WTC11 (cell line): ENCODE data around the gene HLA-E. TPM values are rescaled to one million over a fixed set of nuclear protein-coding genes. Genes with fewer than 3 reads are reported as not detected.
"Not testable (repeated sequence)": the region's sequence is repeated elsewhere in the genome, so short reads cannot be mapped to it uniquely, and the experiment has no call there.

Source experiments
- ATAC-seq: fragments of 200-7000 bp; cut with Tn5 transposase; 2 replicates; pipeline ENCODE4 v1.10.0; 2021; ENCODE audit warnings: mild to moderate bottlenecking, moderate library complexity
- CTCF ChIA-PET: fragments of 300-600 bp; sonication (Branson Sonifier 250); formaldehyde crosslinking; loops from one replicate; lab custom pipeline; 2021; ENCODE audit warnings: antibody characterized with exemption; lab: Charles Lee
- POLR2A ChIA-PET: fragments of 350-600 bp; sonication (Branson Sonifier 250); formaldehyde crosslinking; loops from one replicate; lab custom pipeline; 2021; ENCODE audit warnings: antibody characterized with exemption; lab: Charles Lee
- DNase-seq: peaks from one replicate; pipeline ENCODE4 v3.0.0; 2021; ENCODE audit warnings: low spot score
- H3K27ac Mint-ChIP-seq: 2 replicates; pipeline ENCODE4 v1.8.0; 2021; ENCODE audit warnings: mixed read lengths
- H3K27me3 Mint-ChIP-seq: 2 replicates; pipeline ENCODE4 v1.8.0; 2021; ENCODE audit warnings: low read depth, mild to moderate bottlenecking, moderate library complexity, mixed read lengths
- H3K36me3 Mint-ChIP-seq: 2 replicates; pipeline ENCODE4 v1.8.0; 2021; ENCODE audit warnings: mixed read lengths
- H3K4me1 Mint-ChIP-seq: 2 replicates; pipeline ENCODE4 v1.8.0; 2022; ENCODE audit warnings: mixed read lengths
- H3K4me3 Mint-ChIP-seq: 2 replicates; pipeline ENCODE4 v1.8.0; 2021; ENCODE audit warnings: mild to moderate bottlenecking, moderate library complexity, mixed read lengths
- H3K9me3 Mint-ChIP-seq: 2 replicates; pipeline ENCODE4 v1.8.0; 2021; ENCODE audit warnings: mixed read lengths
- ATF1 ChIP-seq: sonication (generic); formaldehyde crosslinking; IDR thresholded peaks from 2 replicates; pipeline ENCODE4 v1.8.1; 2023; ENCODE audit warnings: mild to moderate bottlenecking, moderate library complexity, missing genetic modification reagents
- CREB1 ChIP-seq: sonication (generic); formaldehyde crosslinking; IDR thresholded peaks from 2 replicates; pipeline ENCODE4 v1.8.0; 2023; ENCODE audit warnings: mild to moderate bottlenecking, missing genetic modification reagents
- FOXP1 ChIP-seq: sonication (generic); formaldehyde crosslinking; IDR thresholded peaks from 2 replicates; pipeline ENCODE4 v1.8.0; 2022; ENCODE audit warnings: missing genetic modification reagents, mild to moderate bottlenecking, moderate library complexity, borderline replicate concordance
- HMGA2 ChIP-seq: fragments of 250-450 bp; sonication (Bioruptor Pico); IDR thresholded peaks from 2 replicates; pipeline ENCODE4 v1.4.0; 2021; ENCODE audit warnings: mild to moderate bottlenecking, moderate library complexity
- MYBL2 ChIP-seq: sonication (generic); formaldehyde crosslinking; IDR thresholded peaks from 2 replicates; pipeline ENCODE4 v1.8.1; 2023; ENCODE audit warnings: mild to moderate bottlenecking, moderate library complexity, missing genetic modification reagents
- NFATC4 ChIP-seq: fragments of 250-450 bp; sonication (Bioruptor Pico); IDR thresholded peaks from 2 replicates; pipeline ENCODE4 v1.9.0; 2021; ENCODE audit warnings: mild to moderate bottlenecking
- NFE2L1 ChIP-seq: sonication (generic); formaldehyde crosslinking; IDR thresholded peaks from 2 replicates; pipeline ENCODE4 v1.8.1; 2023; ENCODE audit warnings: missing genetic modification reagents
- NFYB ChIP-seq: sonication (generic); formaldehyde crosslinking; conservative IDR thresholded peaks from 2 replicates; pipeline ENCODE4 v1.8.0; 2022; ENCODE audit warnings: low read depth, missing genetic modification reagents
- OVOL2 ChIP-seq: fragments of 250-450 bp; sonication (Bioruptor Pico); IDR thresholded peaks from 2 replicates; pipeline ENCODE4 v1.9.0; 2021; ENCODE audit warnings: mild to moderate bottlenecking, borderline replicate concordance
- SOX15 ChIP-seq: fragments of 250-450 bp; sonication (Bioruptor Pico); IDR thresholded peaks from 2 replicates; pipeline ENCODE4 v1.9.0; 2021; ENCODE audit warnings: mild to moderate bottlenecking
- TP53 ChIP-seq: sonication (generic); formaldehyde crosslinking; IDR thresholded peaks from 2 replicates; pipeline ENCODE4 v1.8.1; 2023; ENCODE audit warnings: mild to moderate bottlenecking, missing genetic modification reagents
- ZNF219 ChIP-seq: sonication (generic); formaldehyde crosslinking; IDR thresholded peaks from 2 replicates; pipeline ENCODE4 v1.8.0; 2023; ENCODE audit warnings: missing genetic modification reagents, mild to moderate bottlenecking, borderline replicate concordance
- ZNF232 ChIP-seq: sonication (generic); formaldehyde crosslinking; IDR thresholded peaks from 2 replicates; pipeline ENCODE4 v1.8.0; 2022; ENCODE audit warnings: mild to moderate bottlenecking, missing genetic modification reagents
- ZNF263 ChIP-seq: sonication (generic); formaldehyde crosslinking; IDR thresholded peaks from 2 replicates; pipeline ENCODE4 v1.8.1; 2022; ENCODE audit warnings: low read depth, mild to moderate bottlenecking, moderate library complexity, missing genetic modification reagents
- total RNA-seq: library from RNA; stranded (reverse); gene quantifications from 3 replicates; pipeline ENCODE4 v1.2.3, GENCODE V29; 2021
- TF ChIP-seq, protein P1 (sequence below): fragments of 250-450 bp; sonication (Bioruptor Pico); IDR thresholded peaks from 2 replicates; pipeline ENCODE4 v1.8.0; 2021; ENCODE audit warnings: mild to moderate bottlenecking
- TF ChIP-seq, protein P2 (sequence below): sonication (generic); formaldehyde crosslinking; conservative IDR thresholded peaks from 2 replicates; pipeline ENCODE4 v1.8.1; 2023; ENCODE audit warnings: mild to moderate bottlenecking, low read depth, missing genetic modification reagents, moderate library complexity
- TF ChIP-seq, protein P3 (sequence below): sonication (generic); formaldehyde crosslinking; IDR thresholded peaks from 2 replicates; pipeline ENCODE4 v1.8.1; 2023; ENCODE audit warnings: mild to moderate bottlenecking, missing genetic modification reagents, moderate library complexity
- TF ChIP-seq, protein P4 (sequence below): sonication (generic); formaldehyde crosslinking; IDR thresholded peaks from 2 replicates; pipeline ENCODE4 v1.8.0; 2023; ENCODE audit warnings: missing genetic modification reagents, mild to moderate bottlenecking, borderline replicate concordance
- TF ChIP-seq, protein P5 (sequence below): sonication (generic); formaldehyde crosslinking; IDR thresholded peaks from 2 replicates; pipeline ENCODE4 v1.8.0; 2022; ENCODE audit warnings: mild to moderate bottlenecking, missing genetic modification reagents
- TF ChIP-seq, protein P6 (sequence below): sonication (generic); formaldehyde crosslinking; IDR thresholded peaks from 2 replicates; pipeline ENCODE4 v1.8.0; 2022; ENCODE audit warnings: mild to moderate bottlenecking, missing genetic modification reagents

The HLA-E gene
- total RNA-seq, 1 experiment from 2014 or later = 44.7 TPM

DNA sequence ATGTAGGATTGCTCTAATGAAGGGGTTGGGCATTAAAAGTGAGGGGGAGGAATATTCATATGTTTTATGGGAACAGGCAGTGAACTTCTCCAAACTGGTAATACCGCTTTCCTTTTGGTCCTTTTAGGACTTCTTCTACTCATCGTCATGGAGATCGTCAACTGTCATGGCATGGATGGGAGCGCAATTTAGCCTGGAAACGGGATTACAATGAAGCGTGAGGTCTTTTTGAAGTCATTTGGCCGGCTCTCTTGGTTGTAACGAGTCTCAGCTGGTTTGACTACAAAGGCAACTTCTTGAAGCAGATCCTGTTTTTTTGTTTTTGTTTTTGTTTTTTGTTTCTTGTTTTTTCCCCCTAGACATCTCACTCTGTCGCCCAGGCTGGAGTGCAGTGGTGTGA lies 1.4 kb upstream of the HLA-E start:
- peaks cover 26% of the 10 kb centered on the region for H3K36me3 Mint-ChIP-seq
- H3K4me1 Mint-ChIP-seq = peaks cover 8% of the 10 kb centered on the region
- DNase-seq = no peak
- TF ChIP-seq CREB1 (CRISPR knock-in tag) (no peak), TP53 (CRISPR knock-in tag) (no peak), ZNF219 (no peak), ZNF232 (CRISPR knock-in tag) (no peak), OVOL2 (CRISPR knock-in tag) (no peak), SOX15 (no peak), NFATC4 (CRISPR knock-in tag) (no peak), NFYB (CRISPR knock-in tag) (no peak), FOXP1 (CRISPR knock-in tag) (no peak), ATF1 (CRISPR knock-in tag) (no peak), NFE2L1 (no peak), ZNF263 (no peak)
- TF ChIP-seq, protein P1, sequence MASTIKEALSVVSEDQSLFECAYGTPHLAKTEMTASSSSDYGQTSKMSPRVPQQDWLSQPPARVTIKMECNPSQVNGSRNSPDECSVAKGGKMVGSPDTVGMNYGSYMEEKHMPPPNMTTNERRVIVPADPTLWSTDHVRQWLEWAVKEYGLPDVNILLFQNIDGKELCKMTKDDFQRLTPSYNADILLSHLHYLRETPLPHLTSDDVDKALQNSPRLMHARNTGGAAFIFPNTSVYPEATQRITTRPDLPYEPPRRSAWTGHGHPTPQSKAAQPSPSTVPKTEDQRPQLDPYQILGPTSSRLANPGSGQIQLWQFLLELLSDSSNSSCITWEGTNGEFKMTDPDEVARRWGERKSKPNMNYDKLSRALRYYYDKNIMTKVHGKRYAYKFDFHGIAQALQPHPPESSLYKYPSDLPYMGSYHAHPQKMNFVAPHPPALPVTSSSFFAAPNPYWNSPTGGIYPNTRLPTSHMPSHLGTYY (CRISPR knock-in tag) = no peak
- TF ChIP-seq, protein P2, sequence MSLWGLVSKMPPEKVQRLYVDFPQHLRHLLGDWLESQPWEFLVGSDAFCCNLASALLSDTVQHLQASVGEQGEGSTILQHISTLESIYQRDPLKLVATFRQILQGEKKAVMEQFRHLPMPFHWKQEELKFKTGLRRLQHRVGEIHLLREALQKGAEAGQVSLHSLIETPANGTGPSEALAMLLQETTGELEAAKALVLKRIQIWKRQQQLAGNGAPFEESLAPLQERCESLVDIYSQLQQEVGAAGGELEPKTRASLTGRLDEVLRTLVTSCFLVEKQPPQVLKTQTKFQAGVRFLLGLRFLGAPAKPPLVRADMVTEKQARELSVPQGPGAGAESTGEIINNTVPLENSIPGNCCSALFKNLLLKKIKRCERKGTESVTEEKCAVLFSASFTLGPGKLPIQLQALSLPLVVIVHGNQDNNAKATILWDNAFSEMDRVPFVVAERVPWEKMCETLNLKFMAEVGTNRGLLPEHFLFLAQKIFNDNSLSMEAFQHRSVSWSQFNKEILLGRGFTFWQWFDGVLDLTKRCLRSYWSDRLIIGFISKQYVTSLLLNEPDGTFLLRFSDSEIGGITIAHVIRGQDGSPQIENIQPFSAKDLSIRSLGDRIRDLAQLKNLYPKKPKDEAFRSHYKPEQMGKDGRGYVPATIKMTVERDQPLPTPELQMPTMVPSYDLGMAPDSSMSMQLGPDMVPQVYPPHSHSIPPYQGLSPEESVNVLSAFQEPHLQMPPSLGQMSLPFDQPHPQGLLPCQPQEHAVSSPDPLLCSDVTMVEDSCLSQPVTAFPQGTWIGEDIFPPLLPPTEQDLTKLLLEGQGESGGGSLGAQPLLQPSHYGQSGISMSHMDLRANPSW (CRISPR knock-in tag) = no peak
- TF ChIP-seq, protein P3, sequence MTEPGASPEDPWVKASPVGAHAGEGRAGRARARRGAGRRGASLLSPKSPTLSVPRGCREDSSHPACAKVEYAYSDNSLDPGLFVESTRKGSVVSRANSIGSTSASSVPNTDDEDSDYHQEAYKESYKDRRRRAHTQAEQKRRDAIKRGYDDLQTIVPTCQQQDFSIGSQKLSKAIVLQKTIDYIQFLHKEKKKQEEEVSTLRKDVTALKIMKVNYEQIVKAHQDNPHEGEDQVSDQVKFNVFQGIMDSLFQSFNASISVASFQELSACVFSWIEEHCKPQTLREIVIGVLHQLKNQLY (CRISPR knock-in tag) = no peak
- H3K4me3 Mint-ChIP-seq = no peak overlapping the region
- no peaks in the 10 kb centered on the region for H3K9me3 Mint-ChIP-seq
- 0 out of 2 replicates have a peak overlapping the region, but pooled peaks have one; percentile 1 for H3K27ac Mint-ChIP-seq
- CTCF ChIA-PET = interaction anchor here (0.7 to 9.3 kb wide), 2 partner anchors 56 to 443 kb away, joined by 3 to 212 read pairs; no protein-coding TSS in a partner anchor
- no peak for ATAC-seq
- H3K27me3 Mint-ChIP-seq = peaks cover 12% of the 10 kb centered on the region
- POLR2A ChIA-PET = no interaction called here

DNA sequence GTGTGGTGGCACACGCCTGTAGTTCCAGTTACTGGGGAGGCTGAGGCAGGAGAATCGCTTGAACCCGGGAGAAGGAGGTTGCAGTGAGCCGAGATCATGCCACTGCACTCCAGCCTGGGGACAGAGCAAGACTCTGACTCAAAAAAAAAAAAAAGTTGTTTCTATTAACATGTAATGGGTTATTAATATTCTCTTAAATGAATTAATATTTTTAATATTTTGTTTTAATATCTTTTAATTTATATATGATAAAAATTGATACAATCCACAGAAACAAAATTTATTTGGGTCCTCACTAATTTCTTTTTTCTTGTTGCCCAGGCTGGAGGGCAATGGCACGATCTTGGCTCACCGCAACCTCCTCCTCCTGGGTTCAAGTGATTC lies 620 bp upstream of the HLA-E start:
- CTCF ChIA-PET = not testable (repeated sequence)
- peak overlapping the region; percentile 86 for H3K4me3 Mint-ChIP-seq

DNA sequence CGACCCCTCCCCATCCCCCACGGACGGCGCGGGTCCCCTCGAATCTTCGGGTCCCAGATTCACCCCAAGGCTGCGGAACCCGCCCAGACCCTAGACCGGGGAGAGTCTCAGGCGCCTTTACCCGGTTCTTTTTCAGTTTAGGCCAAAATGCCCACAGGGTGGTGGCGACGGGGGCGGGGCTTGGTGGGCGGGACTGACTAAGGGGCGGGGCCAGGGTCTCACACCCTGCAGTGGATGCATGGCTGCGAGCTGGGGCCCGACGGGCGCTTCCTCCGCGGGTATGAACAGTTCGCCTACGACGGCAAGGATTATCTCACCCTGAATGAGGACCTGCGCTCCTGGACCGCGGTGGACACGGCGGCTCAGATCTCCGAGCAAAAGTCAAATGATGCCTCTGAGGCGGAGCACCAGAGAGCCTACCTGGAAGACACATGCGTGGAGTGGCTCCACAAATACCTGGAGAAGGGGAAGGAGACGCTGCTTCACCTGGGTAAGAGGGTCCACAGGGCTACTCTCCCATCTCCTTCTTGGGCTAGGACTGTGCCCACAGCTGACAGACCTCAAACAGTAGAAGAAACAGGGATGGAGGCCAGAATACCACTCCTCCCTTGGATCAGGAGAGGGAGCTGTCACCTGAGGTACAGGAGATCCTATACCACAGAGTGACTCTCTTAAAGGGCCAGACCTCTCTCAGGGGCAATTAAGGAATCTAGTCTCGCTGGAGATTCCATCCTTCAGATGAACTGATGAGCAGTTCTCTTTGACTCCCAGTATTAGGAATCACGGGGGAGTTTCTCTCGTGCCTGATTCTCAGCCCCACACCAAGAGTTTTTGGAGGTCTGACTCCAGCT lies 942 bp downstream of the HLA-E start:
- Mint-ChIP-seq H3K27me3 (peaks cover 5% of the 10 kb centered on the region), H3K4me1 (peaks cover 8% of the 10 kb centered on the region), H3K27ac (peak overlapping the region; percentile 43; the same call in 1 of the 2 replicates), H3K9me3 (no peaks in the 10 kb centered on the region), H3K36me3 (peaks cover 26% of the 10 kb centered on the region), H3K4me3 (peak overlapping the region; percentile 86)
- ATAC-seq (peak; percentile 65), DNase-seq (peak; percentile 77)
- ChIA-PET CTCF (interaction anchor here (1.0 to 2.0 kb wide), 8 partner anchors 8 to 164 kb away, joined by 3 to 13 read pairs (median 8); partner anchors contain the start of genes ABCF1 and TRIM39), POLR2A (interaction anchor here (1.2 kb wide), 1 partner anchor 51 kb away, joined by 3 read pairs; no protein-coding TSS in a partner anchor)
- TF ChIP-seq, protein P4, sequence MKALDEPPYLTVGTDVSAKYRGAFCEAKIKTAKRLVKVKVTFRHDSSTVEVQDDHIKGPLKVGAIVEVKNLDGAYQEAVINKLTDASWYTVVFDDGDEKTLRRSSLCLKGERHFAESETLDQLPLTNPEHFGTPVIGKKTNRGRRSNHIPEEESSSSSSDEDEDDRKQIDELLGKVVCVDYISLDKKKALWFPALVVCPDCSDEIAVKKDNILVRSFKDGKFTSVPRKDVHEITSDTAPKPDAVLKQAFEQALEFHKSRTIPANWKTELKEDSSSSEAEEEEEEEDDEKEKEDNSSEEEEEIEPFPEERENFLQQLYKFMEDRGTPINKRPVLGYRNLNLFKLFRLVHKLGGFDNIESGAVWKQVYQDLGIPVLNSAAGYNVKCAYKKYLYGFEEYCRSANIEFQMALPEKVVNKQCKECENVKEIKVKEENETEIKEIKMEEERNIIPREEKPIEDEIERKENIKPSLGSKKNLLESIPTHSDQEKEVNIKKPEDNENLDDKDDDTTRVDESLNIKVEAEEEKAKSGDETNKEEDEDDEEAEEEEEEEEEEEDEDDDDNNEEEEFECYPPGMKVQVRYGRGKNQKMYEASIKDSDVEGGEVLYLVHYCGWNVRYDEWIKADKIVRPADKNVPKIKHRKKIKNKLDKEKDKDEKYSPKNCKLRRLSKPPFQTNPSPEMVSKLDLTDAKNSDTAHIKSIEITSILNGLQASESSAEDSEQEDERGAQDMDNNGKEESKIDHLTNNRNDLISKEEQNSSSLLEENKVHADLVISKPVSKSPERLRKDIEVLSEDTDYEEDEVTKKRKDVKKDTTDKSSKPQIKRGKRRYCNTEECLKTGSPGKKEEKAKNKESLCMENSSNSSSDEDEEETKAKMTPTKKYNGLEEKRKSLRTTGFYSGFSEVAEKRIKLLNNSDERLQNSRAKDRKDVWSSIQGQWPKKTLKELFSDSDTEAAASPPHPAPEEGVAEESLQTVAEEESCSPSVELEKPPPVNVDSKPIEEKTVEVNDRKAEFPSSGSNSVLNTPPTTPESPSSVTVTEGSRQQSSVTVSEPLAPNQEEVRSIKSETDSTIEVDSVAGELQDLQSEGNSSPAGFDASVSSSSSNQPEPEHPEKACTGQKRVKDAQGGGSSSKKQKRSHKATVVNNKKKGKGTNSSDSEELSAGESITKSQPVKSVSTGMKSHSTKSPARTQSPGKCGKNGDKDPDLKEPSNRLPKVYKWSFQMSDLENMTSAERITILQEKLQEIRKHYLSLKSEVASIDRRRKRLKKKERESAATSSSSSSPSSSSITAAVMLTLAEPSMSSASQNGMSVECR (CRISPR knock-in tag) = peak; percentile 13; the same call in 1 of the 2 replicates
- TF ChIP-seq MYBL2 (CRISPR knock-in tag) = no peak
- TF ChIP-seq, protein P5, sequence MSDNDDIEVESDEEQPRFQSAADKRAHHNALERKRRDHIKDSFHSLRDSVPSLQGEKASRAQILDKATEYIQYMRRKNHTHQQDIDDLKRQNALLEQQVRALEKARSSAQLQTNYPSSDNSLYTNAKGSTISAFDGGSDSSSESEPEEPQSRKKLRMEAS = peak; percentile 60; the same call in 1 of the 2 replicates
- TF ChIP-seq, protein P6, sequence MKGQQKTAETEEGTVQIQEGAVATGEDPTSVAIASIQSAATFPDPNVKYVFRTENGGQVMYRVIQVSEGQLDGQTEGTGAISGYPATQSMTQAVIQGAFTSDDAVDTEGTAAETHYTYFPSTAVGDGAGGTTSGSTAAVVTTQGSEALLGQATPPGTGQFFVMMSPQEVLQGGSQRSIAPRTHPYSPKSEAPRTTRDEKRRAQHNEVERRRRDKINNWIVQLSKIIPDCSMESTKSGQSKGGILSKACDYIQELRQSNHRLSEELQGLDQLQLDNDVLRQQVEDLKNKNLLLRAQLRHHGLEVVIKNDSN (CRISPR knock-in tag) = no peak

More for the DNA sequence above, 620 bp upstream of the HLA-E start:
- ATAC-seq, POLR2A ChIA-PET, H3K4me1 Mint-ChIP-seq, H3K27me3 Mint-ChIP-seq, H3K9me3 Mint-ChIP-seq, DNase-seq: not testable (repeated sequence)
- peaks cover 26% of the 10 kb centered on the region for H3K36me3 Mint-ChIP-seq
- peak overlapping the region; percentile 98 for H3K27ac Mint-ChIP-seq
- TF ChIP-seq HMGA2 (CRISPR knock-in tag) = peak; percentile 81
